ENCODE data around the gene TNFRSF19.

DNA sequence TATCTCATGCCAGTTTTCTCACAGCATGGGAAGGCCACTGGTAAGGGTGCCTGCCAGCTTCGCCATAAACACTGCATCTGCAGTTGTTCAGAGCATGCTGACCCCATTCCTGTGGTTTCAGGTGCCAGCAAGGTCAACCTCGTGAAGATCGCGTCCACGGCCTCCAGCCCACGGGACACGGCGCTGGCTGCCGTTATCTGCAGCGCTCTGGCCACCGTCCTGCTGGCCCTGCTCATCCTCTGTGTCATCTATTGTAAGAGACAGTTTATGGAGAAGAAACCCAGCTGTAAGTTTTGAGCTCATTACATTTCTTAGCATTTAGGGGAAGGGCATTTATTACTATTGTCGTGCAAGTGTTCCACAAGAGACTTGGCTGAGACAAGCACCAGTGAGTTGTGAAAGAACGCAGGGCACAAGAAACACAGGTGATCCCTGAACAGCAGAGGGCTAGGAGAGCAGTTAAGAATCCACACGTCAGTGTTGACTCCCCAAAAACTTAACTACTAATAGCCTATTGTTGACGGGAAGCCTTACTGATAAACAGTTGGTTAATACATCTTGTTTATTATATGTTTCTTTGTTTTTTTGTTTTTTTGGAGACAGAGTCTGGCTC lies 88.8 kb downstream of the TNFRSF19 start:
- TF ChIP-seq, protein P1, sequence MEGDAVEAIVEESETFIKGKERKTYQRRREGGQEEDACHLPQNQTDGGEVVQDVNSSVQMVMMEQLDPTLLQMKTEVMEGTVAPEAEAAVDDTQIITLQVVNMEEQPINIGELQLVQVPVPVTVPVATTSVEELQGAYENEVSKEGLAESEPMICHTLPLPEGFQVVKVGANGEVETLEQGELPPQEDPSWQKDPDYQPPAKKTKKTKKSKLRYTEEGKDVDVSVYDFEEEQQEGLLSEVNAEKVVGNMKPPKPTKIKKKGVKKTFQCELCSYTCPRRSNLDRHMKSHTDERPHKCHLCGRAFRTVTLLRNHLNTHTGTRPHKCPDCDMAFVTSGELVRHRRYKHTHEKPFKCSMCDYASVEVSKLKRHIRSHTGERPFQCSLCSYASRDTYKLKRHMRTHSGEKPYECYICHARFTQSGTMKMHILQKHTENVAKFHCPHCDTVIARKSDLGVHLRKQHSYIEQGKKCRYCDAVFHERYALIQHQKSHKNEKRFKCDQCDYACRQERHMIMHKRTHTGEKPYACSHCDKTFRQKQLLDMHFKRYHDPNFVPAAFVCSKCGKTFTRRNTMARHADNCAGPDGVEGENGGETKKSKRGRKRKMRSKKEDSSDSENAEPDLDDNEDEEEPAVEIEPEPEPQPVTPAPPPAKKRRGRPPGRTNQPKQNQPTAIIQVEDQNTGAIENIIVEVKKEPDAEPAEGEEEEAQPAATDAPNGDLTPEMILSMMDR (IDR thresholded peaks at IDR 0.05) = no peak
- TF ChIP-seq, protein P2, sequence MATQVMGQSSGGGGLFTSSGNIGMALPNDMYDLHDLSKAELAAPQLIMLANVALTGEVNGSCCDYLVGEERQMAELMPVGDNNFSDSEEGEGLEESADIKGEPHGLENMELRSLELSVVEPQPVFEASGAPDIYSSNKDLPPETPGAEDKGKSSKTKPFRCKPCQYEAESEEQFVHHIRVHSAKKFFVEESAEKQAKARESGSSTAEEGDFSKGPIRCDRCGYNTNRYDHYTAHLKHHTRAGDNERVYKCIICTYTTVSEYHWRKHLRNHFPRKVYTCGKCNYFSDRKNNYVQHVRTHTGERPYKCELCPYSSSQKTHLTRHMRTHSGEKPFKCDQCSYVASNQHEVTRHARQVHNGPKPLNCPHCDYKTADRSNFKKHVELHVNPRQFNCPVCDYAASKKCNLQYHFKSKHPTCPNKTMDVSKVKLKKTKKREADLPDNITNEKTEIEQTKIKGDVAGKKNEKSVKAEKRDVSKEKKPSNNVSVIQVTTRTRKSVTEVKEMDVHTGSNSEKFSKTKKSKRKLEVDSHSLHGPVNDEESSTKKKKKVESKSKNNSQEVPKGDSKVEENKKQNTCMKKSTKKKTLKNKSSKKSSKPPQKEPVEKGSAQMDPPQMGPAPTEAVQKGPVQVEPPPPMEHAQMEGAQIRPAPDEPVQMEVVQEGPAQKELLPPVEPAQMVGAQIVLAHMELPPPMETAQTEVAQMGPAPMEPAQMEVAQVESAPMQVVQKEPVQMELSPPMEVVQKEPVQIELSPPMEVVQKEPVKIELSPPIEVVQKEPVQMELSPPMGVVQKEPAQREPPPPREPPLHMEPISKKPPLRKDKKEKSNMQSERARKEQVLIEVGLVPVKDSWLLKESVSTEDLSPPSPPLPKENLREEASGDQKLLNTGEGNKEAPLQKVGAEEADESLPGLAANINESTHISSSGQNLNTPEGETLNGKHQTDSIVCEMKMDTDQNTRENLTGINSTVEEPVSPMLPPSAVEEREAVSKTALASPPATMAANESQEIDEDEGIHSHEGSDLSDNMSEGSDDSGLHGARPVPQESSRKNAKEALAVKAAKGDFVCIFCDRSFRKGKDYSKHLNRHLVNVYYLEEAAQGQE (IDR thresholded peaks at IDR 0.05; ENCODE audit: insufficient read depth in 1 of 2, low read depth in 2 of 2, low read length in 1 of 2) = no peak
- no peak for TF ChIP-seq POLR2AphosphoS5 (IDR thresholded peaks at IDR 0.05; ENCODE audit: low read depth, low read length)

Measured in Panc1 (cell line).